IPS-NIHi7 (cell line): ENCODE data around the gene GDPD1.
"Not testable (repeated sequence)": the region's sequence is repeated elsewhere in the genome, so short reads cannot be mapped to it uniquely, and the experiment has no call there.

Experiments used
- DNase-seq: peaks from one replicate; pipeline ENCODE4 v3.0.0; 2012; ENCODE audit warnings: mixed read lengths; ENCODE audit errors: extremely low spot score

GDPD1 gene

GRCh38 chr17:59220328-59221158, at the start of gene GDPD1:
GDPD1 (plus strand) TSS chr17:59220511; CDS start chr17:59220610, 99 bp downstream.
- DNase-seq: peak; percentile 98

GRCh38 chr17:59172436-59173004, 47.8 kb upstream of the GDPD1 start:
- no peak for DNase-seq

- DNase-seq: no peak
These were observed 45.6 kb upstream of the GDPD1 start for GRCh38 chr17:59174671-59175070.

DNA sequence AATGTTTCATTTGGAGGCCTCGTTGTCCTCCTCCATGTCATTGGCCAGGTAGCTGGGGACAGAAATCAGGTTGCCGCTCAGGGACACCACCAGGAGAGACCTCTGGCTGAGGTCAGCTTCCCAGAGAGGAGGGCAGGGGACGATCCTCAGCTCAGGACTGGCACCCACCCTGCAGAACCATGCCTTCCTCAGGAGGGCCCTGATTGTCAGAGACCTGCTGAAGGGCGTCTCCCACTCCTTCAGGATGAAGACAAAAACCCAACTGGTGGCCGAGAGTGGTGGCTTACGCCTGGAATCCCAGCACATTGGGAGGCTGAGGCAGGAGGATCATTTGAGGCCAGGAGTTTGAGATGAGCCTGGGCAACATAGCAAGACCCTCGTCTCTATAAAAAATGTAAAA, 45.2 kb upstream of the GDPD1 start:
- no peak for DNase-seq

GRCh38 chr17:59178266-59178985, 41.9 kb upstream of the GDPD1 start:
- DNase-seq: no peak

GRCh38 chr17:59179601-59180000, 40.7 kb upstream of the GDPD1 start:
- not testable (repeated sequence) for DNase-seq

GRCh38 chr17:59180626-59181025, 39.7 kb upstream of the GDPD1 start:
- DNase-seq: no peak

DNA sequence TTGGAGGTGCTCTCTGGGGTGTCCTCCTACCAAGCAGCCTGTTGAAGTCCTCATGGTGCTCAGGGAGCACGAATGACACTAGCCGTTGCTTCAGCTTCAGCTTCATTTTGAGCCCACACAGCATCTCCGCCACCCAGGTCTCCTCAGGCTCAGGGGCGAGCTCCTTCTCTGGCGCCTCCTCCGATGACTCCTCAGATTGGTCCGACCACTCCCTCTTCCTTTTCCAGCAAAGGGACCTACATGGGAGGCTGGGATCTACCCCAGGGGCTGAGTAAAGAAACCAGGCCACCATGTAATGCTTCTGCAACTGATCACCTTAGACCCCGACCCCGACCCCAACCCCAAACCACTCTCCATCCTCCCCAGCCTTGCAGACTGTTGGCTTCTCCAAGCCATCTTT, 38.8 kb upstream of the GDPD1 start:
- no peak for DNase-seq

- DNase-seq: no peak
These were observed 34.3 kb upstream of the GDPD1 start for GRCh38 chr17:59185997-59186396.

DNA sequence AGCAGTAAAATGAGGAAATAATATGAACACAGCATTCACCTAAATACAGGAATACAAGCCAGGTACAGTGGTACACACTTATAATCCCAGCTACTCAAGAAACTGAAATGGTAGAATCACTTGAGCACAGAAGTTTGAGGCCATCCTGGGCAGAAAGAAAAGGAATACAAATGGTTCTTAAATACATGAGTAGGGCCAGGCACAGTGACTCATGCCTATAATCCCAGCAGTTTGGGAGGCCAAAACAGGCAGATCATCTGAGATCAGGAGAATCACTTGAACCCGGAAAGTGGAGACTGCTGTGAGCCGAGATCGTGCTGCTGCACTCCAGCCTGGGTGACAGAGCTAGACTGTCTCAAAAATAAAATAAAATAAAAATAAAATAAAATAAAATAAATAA, 33.5 kb upstream of the GDPD1 start:
- DNase-seq: no peak

GRCh38 chr17:59190806-59191205, 29.5 kb upstream of the GDPD1 start:
- DNase-seq: no peak

DNA sequence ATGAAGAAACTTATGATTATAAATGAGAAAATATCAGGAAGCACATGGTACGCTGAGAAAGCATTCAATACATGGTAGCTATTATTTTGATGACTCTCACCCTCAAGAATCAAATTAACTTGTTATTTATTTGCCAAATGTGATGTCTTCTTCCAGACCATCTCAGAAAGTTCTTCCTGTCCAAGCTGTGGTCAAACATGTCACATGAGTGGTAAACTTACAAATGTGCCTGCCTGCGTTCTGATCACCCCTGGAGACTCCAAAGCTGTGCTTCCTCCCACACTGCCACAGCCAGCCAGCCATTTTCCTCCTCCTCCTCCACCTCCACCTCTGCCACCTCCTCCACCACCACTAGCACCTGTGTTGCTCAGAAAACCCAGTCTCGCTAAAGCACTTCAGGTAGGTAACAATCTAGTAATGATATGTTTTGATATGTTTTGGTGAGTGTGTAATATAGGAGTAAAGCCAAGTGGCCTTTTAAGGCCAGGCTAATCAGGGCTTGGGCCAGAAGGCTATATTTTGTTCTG, 26.9 kb upstream of the GDPD1 start:
- no peak for DNase-seq

DNA sequence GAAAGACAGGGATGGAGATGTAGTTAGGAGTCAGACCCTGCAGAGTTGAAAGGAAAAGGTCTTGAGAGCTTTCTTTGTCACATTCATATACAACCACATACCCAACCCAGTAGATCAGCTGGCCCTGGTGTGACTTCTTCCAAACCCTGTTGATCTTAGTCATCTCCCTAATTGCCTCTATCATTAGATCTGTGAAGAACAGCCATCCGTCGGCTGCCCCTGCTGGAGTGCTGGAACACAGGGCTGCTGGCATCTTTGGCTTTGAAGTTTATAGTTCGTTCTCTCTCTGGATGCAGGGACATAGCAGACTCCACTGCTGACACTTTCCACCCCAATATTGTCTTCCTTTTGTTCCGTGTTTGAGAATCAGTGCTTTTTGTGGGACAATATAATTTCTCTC, 20.9 kb upstream of the GDPD1 start:
- DNase-seq: no peak

GRCh38 chr17:59202320-59202719, 18.0 kb upstream of the GDPD1 start:
- DNase-seq: no peak

DNA sequence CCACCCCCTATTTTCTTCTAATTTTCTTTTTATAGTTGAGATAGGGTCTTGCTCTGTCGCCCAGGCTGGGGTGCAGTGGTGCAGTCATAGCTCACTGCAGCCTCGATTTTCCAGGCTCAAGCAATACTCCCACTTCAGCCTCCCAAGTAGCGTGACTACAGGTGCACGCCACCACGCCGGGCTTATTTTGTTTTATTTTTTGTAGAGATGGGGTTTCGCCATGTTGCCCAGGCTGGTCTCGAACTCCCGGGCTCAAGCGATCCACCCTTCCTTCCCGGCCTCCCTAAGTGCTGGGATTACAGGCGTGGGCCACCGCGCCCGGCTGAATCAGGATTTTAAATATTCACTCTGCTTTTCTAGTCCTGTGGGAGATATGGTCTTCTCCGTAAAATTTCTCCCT, 941 bp upstream of the GDPD1 start:
- no peak for DNase-seq

GRCh38 chr17:59219992-59220327, 351 bp upstream of the GDPD1 start:
- no peak for DNase-seq

DNA sequence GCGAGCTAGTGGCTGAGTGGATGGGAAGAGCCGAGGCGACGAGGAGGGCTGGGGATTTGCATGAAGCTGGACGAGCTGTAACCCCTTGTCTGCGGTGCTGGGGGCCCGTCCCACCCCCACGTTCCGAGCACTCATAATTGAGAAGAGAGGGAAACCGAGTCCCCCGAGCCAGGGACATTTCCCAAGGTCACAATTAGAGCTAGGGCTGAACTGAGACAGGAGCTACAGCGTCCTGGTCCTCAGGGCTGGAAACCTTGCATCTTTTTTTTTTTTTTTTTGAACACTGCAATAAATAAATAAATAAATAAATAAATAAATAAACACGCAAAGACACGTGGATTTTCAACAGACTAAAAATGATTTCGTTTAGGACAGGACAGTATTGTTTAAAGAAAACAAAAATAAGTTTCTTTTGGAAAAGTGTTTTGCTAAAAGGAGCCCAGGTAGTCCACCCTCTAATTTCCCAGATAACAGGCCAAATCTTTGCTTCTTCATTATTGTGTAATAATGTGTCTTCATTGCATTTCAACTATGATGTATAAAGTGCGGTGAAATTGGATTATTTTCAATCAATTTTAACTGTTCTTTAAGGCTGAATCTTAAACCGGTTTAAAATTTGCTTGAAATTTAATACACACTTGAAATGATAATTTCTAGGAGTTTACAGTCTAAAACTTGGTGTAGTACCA, 992 bp downstream of the GDPD1 start:
- no peak for DNase-seq

- no peak for DNase-seq
These were observed 3.5 kb downstream of the GDPD1 start for GRCh38 chr17:59223813-59224212.

- DNase-seq: not testable (repeated sequence)
These were observed 8.3 kb downstream of the GDPD1 start for GRCh38 chr17:59228588-59228987.

DNA sequence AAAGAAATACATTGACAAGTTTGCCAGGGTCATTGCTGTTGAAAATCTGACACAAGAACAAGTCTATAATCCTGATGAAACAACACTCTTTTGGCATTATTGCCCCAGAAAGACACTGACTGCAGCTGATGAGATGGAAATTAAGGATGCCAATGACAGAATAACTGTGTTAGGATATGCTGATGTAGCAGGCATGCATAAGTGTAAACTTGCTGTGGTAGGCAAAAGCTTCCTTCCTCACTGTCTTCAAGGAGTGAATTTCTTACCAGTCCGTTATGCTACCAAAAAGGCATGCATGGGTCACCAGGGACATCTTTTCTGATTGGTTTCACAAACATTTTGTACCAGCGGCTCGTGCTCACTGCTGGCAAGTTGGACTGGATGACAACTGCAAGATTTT, 10.5 kb downstream of the GDPD1 start:
- no peak for DNase-seq

DNA sequence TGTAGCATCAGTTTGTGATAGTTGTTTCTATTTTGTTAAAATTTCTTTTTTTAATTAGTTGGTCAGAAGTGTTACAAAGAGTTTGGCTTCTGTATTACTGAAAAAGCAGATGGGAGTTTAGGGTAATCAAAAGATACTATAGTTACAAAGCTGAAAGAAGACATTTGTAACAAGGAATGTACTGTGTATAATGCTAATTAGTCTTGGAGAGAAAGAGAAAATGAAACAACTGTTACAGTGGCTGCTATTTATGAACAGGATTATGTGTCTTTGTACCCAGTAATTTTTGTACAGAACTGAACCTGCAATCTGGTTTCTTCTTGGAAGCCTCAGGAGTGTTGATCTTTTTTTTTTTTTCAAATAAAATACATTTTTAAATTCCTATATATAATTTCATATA, 14.3 kb downstream of the GDPD1 start:
- DNase-seq: no peak

DNA sequence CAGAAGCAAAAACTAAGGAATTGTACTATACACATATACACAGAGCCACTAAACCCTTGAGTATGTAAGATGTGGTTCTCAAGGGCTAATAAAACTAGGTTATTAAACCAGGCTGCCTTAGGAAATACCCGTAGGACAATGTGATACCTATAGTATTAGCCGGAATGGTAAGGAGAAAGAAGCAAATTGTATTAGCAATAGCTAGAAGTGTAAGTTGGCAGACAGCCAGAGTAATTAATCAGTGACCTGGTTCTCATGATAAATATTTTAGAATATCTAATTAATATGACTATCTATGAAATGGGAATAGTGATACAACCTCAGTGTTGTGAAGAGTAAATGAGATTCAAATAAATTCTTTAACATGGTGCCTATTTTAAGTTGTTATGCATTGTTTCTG, 18.6 kb downstream of the GDPD1 start:
- DNase-seq: no peak
